Neural progenitor cell (in vitro differentiated cells): ENCODE results near the gene RGSL1.

ENCODE experiments used
- EZH2 ChIP-seq: fragments of 200-600 bp; sonication (generic); IDR thresholded peaks from 2 replicates; pipeline ENCODE4 v1.6.1; 2017; ENCODE audit warnings: antibody characterized with exemption, mild to moderate bottlenecking, moderate library complexity
- TF ChIP-seq, protein P1 (sequence below): fragments of 200-600 bp; sonication (generic); IDR thresholded peaks from 2 replicates; pipeline ENCODE4 v1.5.1; 2017; ENCODE audit warnings: antibody characterized with exemption, mild to moderate bottlenecking

DNA sequence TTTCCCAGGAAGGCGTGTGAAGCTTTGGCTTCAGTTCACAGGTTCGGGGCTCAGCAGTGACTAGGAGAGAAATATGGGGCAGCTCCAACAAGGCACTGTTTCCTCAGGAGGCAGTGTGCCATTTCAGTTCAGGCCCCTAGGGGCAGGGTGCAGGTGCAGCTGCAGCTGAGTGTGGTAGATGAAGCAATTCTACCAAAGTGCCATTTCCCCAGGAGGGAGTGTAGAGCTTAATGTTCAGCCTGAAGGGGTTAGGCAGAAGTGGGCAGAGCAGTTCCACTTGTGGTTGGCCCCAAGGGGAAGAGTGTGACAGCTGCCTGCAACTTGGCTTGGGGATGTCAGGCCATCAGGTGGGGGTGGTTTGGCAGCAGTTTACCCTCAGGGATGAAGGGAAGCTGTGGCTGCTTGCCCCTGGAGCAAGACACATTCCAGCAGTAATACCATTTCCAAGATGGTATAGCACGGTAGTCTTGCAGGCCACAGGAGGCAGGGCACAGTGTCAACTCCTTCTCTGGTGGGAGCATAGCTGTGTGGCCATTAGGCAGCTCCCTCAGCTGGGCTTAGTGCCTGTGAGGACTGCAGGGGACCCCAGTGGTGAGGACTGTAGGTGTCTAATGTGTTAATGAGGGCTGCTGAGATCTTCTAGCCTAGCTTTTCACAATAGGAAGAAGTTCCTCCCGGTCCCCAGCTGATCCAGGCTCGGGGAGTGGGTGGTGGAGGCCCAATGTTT is 34.7 kb downstream of the RGSL1 start:
- TF ChIP-seq, protein P1, sequence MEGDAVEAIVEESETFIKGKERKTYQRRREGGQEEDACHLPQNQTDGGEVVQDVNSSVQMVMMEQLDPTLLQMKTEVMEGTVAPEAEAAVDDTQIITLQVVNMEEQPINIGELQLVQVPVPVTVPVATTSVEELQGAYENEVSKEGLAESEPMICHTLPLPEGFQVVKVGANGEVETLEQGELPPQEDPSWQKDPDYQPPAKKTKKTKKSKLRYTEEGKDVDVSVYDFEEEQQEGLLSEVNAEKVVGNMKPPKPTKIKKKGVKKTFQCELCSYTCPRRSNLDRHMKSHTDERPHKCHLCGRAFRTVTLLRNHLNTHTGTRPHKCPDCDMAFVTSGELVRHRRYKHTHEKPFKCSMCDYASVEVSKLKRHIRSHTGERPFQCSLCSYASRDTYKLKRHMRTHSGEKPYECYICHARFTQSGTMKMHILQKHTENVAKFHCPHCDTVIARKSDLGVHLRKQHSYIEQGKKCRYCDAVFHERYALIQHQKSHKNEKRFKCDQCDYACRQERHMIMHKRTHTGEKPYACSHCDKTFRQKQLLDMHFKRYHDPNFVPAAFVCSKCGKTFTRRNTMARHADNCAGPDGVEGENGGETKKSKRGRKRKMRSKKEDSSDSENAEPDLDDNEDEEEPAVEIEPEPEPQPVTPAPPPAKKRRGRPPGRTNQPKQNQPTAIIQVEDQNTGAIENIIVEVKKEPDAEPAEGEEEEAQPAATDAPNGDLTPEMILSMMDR, result peak; percentile 54
- TF ChIP-seq EZH2, result no peak
